Measurements from ENCODE around the gene TRIM68.

Gene TRIM68

GRCh38 chr11:4605057-4605456 is 3.0 kb downstream of the TRIM68 start:
- DNase-seq = no peak

- DNase-seq = no peak
Measured at GRCh38 chr11:4593739-4594138, 14.3 kb downstream of the TRIM68 start, which contains the start of gene OR52I1. Gene OR52I1, plus strand, starts transcription at chr11:4594039. Its CDS starts 0 bp downstream, at chr11:4594039.

GRCh38 chr11:4589017-4589416 is 19.0 kb downstream of the TRIM68 start:
- DNase-seq = no peak

GRCh38 chr11:4581443-4581842 is 26.6 kb downstream of the TRIM68 start, which contains the start of gene OR52I2:
Gene OR52I2, plus strand, starts transcription at chr11:4581743.
- DNase-seq = no peak

GRCh38 chr11:4580124-4580523 is 27.9 kb downstream of the TRIM68 start:
- DNase-seq = no peak

- no peak for DNase-seq
Measured at GRCh38 chr11:4578624-4579023, 29.4 kb downstream of the TRIM68 start.

GRCh38 chr11:4577761-4578160 is 30.3 kb downstream of the TRIM68 start:
- DNase-seq = no peak

- no peak for DNase-seq
Measured at GRCh38 chr11:4576880-4577279, 31.2 kb downstream of the TRIM68 start.

GRCh38 chr11:4569075-4569474 is 39.0 kb downstream of the TRIM68 start:
- DNase-seq = no peak

GRCh38 chr11:4565371-4565770 is 42.7 kb downstream of the TRIM68 start:
- no peak for DNase-seq

GRCh38 chr11:4560467-4560866 is 47.6 kb downstream of the TRIM68 start:
- DNase-seq = no peak

GRCh38 chr11:4559527-4560440 is 48.2 kb downstream of the TRIM68 start:
- DNase-seq = no peak

- no peak for DNase-seq
Measured at GRCh38 chr11:4551346-4551979, 56.6 kb downstream of the TRIM68 start.

Data from CD4-positive, alpha-beta T cell treated with Interleukin-15 for 1 hour (primary cell).